T-helper 2 cell treated with Interferon-gamma antibody and Interleukin-4, amounts not matched to agents 100 ng/mL and 5 ng/mL, for 36 hours (primary cell): Measurements from ENCODE around the gene SCN4B. TPM values are rescaled to one million over a fixed set of nuclear protein-coding genes. Genes with fewer than 3 reads are reported as not detected.

Source experiments
- total RNA-seq: library from RNA; stranded (reverse); gene quantifications from 2 replicates; pipeline ENCODE4 v1.2.3, GENCODE V29; 2022

SCN4B gene
- total RNA-seq, 1 donor from 2014 or later, result 0.11 TPM

Other genes with a start within 250 kb of the SCN4B start
- gene TMPRSS13, start 223.4 kb downstream of the SCN4B start, total RNA-seq, result 2.8 and 3.9 TPM in 2 replicates
- 348 and 364 TPM in 2 replicates for gene IL10RA, start 166.4 kb downstream of the SCN4B start, total RNA-seq
- gene TMPRSS4, start 75.7 kb downstream of the SCN4B start, total RNA-seq, result not detected in 2 replicates
- gene SMIM35, start 65.9 kb downstream of the SCN4B start, total RNA-seq, result 3.9 TPM in 2 replicates
- not detected in 2 replicates for gene SCN2B, start 23.8 kb upstream of the SCN4B start, total RNA-seq
- gene JAML, start 72.2 kb upstream of the SCN4B start, total RNA-seq, result 73.7 and 78.9 TPM in 2 replicates
- 16.5 and 19.4 TPM in 2 replicates for gene MPZL3, start 99.5 kb upstream of the SCN4B start, total RNA-seq
- gene MPZL2, start 111.5 kb upstream of the SCN4B start, total RNA-seq, result 3.8 and 5.2 TPM in 2 replicates
- gene CD3E, start 151.9 kb upstream of the SCN4B start, total RNA-seq, result 576 and 590 TPM in 2 replicates
- 474 and 495 TPM in 2 replicates for gene CD3D, start 189.9 kb upstream of the SCN4B start, total RNA-seq
- 221 and 225 TPM in 2 replicates for gene CD3G, start 191.5 kb upstream of the SCN4B start, total RNA-seq
- 44.1 and 44.9 TPM in 2 replicates for gene UBE4A, start 206.8 kb upstream of the SCN4B start, total RNA-seq
- gene ATP5MG, start 248.8 kb upstream of the SCN4B start, total RNA-seq, result 284 and 288 TPM in 2 replicates